Omental fat pad (tissue), 4 donors: Measurements from ENCODE around the gene SLC39A11. TPM values are rescaled to one million over a fixed set of nuclear protein-coding genes. Genes with fewer than 3 reads are reported as not detected.

Experiments
- ATAC-seq: fragments of 150-250 bp; one replicate; pipeline ENCODE4 v1.9.1; 2016; ENCODE audit warnings: mild to moderate bottlenecking, moderate library complexity; ENCODE audit not compliant: low FRiP score
- DNase-seq: peaks from one replicate; pipeline ENCODE4 v3.0.0-alpha.2; 2019; ENCODE audit warnings: low spot score
- total RNA-seq, 4 donors: library from RNA; depleted of rRNA; stranded (reverse); fragments of >200 nt; gene quantifications; one replicate each; pipeline ENCODE4 v1.1.0, GENCODE V29; 2016
- TF ChIP-seq, protein P1 (sequence below), 3 donors: fragments of 450-650 bp; IDR thresholded peaks; one replicate each; pipeline ENCODE4 v1.5.1; 2016 to 2017; ENCODE audit warnings: antibody characterized with exemption in 3 of 3, mild to moderate bottlenecking in 3 of 3, moderate library complexity in 2 of 3

SLC39A11 gene
- total RNA-seq, 4 donors from 2014 or later = 18.8 to 42.4 (median 31.3) TPM

- ATAC-seq = no peak
- no peak for DNase-seq
- TF ChIP-seq, protein P1, sequence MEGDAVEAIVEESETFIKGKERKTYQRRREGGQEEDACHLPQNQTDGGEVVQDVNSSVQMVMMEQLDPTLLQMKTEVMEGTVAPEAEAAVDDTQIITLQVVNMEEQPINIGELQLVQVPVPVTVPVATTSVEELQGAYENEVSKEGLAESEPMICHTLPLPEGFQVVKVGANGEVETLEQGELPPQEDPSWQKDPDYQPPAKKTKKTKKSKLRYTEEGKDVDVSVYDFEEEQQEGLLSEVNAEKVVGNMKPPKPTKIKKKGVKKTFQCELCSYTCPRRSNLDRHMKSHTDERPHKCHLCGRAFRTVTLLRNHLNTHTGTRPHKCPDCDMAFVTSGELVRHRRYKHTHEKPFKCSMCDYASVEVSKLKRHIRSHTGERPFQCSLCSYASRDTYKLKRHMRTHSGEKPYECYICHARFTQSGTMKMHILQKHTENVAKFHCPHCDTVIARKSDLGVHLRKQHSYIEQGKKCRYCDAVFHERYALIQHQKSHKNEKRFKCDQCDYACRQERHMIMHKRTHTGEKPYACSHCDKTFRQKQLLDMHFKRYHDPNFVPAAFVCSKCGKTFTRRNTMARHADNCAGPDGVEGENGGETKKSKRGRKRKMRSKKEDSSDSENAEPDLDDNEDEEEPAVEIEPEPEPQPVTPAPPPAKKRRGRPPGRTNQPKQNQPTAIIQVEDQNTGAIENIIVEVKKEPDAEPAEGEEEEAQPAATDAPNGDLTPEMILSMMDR (IDR thresholded peaks at IDR 0.05) = no peak
Measured at GRCh38 chr17:72891627-72892026, 200.9 kb downstream of the SLC39A11 start.

GRCh38 chr17:72890711-72891110 lies 201.8 kb downstream of the SLC39A11 start:
- no peak for DNase-seq
- TF ChIP-seq, protein P1 (IDR thresholded peaks at IDR 0.05) = no peak
- no peak for ATAC-seq

DNA sequence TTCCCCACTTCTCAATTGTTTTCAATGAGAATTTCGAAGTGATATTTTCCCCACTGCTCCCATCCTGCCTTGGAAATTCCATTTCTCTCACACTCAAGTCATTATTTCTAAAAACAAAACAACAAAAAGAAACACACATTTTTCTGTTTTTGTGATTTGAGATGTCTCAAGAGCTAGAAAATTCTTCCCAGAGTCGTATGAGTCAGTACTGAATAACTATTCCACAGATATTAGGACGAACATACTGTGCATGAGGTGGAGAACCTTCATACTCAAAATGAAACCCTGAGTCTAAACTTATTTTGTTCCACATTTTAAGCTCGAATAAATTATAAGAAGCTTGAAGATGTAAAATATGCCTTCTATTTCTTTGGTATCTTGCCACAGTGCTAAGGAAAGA lies 204.6 kb downstream of the SLC39A11 start:
- ATAC-seq (no peak), DNase-seq (no peak)
- TF ChIP-seq, protein P1 (IDR thresholded peaks at IDR 0.05) = no peak

DNA sequence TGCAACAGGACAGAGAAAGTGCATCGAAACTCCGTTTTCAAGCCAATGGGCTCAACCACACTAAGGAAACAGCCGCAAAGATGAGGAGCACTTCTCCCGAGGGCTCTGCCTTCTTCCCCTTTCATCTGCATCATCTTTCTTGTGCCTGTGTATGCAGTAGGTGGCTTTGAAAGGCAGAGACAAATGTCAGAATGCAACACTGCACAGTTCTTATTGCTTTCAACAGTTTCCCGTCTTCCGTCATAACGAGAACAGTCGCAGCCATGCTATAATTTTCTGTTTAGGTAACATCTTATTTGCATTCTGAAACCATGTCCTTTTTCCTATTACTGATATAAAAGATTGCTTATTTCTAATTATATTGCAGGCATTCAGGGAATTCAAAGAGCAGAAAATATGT lies 205.2 kb downstream of the SLC39A11 start:
- TF ChIP-seq, protein P1 (IDR thresholded peaks at IDR 0.05) = no peak
- ATAC-seq = no peak
- no peak for DNase-seq

DNA sequence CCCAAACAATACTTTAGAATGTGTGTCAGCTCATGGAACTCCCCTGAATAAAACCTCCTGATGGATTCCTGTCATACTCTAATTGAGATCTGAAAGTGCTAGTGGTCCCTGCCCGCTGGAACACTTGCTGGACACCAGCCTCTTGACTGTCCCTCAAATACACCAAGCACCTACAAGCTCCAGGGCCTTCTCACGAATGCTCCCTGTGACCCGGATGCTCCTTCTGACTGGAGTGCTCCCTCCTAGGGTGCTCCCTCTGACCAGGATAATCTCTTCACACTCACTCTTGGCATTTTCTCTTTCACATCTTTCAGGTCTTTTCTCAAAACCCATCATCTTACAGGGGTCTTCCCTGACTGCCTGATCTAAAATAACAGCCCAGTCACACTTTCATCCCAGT lies 205.9 kb downstream of the SLC39A11 start:
- DNase-seq = no peak
- no peak for ATAC-seq
- TF ChIP-seq, protein P1 (IDR thresholded peaks at IDR 0.05) = no peak

DNA sequence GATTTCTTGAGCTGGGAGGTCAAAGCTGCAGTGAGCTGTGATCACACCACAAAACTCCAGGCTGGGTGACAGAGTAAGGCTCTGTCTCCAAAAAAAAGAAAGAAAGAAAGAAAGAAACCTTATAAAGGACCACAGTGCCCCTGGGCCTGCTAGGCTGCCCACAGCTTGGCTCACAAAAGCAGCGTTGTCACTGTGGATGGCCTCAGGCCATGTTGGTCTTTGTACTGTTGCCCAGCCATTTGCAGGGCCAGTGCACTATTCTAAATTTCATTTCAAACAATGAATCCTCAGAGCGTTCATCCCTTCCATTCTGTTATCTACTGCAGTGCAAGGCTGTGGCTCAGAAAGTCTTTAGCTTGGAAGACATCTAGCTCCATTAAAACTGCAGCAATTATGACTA lies 208.4 kb downstream of the SLC39A11 start:
- DNase-seq = no peak
- TF ChIP-seq, protein P1 (IDR thresholded peaks at IDR 0.05) = no peak
- no peak for ATAC-seq

- TF ChIP-seq, protein P1 (IDR thresholded peaks at IDR 0.05) = no peak
- ATAC-seq (no peak), DNase-seq (no peak)
Measured at GRCh38 chr17:72883351-72883750, 209.1 kb downstream of the SLC39A11 start.
